HG02798 (cell line): ENCODE results near the gene OVAAL.

Experiments
- ATAC-seq: cut with Tn5 transposase; IDR thresholded peaks from one replicate; pipeline ENCODE4 v1.9.1; 2021; ENCODE audit warnings: mild to moderate bottlenecking; ENCODE audit not compliant: unreplicated experiment, poor library complexity

OVAAL gene

GRCh38 chr1:180567654-180568053 is 8.9 kb downstream of the OVAAL start:
- ATAC-seq, result no peak

GRCh38 chr1:180568184-180568583 is 9.4 kb downstream of the OVAAL start:
- no peak for ATAC-seq

GRCh38 chr1:180571060-180571831 is 12.5 kb downstream of the OVAAL start:
- no peak for ATAC-seq

- peak; percentile 61 for ATAC-seq
Measured at GRCh38 chr1:180571832-180572636, 13.3 kb downstream of the OVAAL start.

GRCh38 chr1:180572760-180573159 is 14.0 kb downstream of the OVAAL start:
- ATAC-seq, result no peak

- ATAC-seq, result no peak
Measured at GRCh38 chr1:180574031-180574713, 15.4 kb downstream of the OVAAL start.

- no peak for ATAC-seq
Measured at GRCh38 chr1:180577361-180577760, 18.6 kb downstream of the OVAAL start.

GRCh38 chr1:180579961-180580611 is 21.3 kb downstream of the OVAAL start:
- no peak for ATAC-seq

- ATAC-seq, result no peak
Measured at GRCh38 chr1:180581635-180582039, 22.9 kb downstream of the OVAAL start.

GRCh38 chr1:180584869-180585268 is 26.1 kb downstream of the OVAAL start:
- ATAC-seq, result no peak

GRCh38 chr1:180585994-180586359 is 27.2 kb downstream of the OVAAL start:
- no peak for ATAC-seq

GRCh38 chr1:180586671-180587155 is 27.9 kb downstream of the OVAAL start:
- no peak for ATAC-seq

- no peak for ATAC-seq
Measured at GRCh38 chr1:180588121-180588520, 29.4 kb downstream of the OVAAL start.

GRCh38 chr1:180590889-180591288 is 32.1 kb downstream of the OVAAL start:
- ATAC-seq, result no peak

GRCh38 chr1:180593382-180593781 is 34.6 kb downstream of the OVAAL start:
- ATAC-seq, result no peak

- no peak for ATAC-seq
Measured at GRCh38 chr1:180594723-180595122, 36.0 kb downstream of the OVAAL start.

GRCh38 chr1:180595966-180596365 is 37.2 kb downstream of the OVAAL start:
- ATAC-seq, result no peak

- no peak for ATAC-seq
Measured at GRCh38 chr1:180597520-180597919, 38.8 kb downstream of the OVAAL start.

GRCh38 chr1:180598333-180598974 is 39.7 kb downstream of the OVAAL start:
- ATAC-seq, result no peak

- ATAC-seq, result no peak
Measured at GRCh38 chr1:180600343-180600742, 41.6 kb downstream of the OVAAL start.
